A673 (cell line): Measurements from ENCODE around the gene NRXN2. TPM values are rescaled to one million over a fixed set of nuclear protein-coding genes. Genes with fewer than 3 reads are reported as not detected.

Experiments used
- BruUV-seq: library from RNA; stranded (reverse); fragments of 400-500 nt; replicated peaks from 2 replicates; lab custom pipeline; 2021; lab: Mats Ljungman, UMichigan
- CTCF ChIA-PET: fragments of 300-600 bp; sonication (Branson Sonifier 250); formaldehyde crosslinking; loops from one replicate; lab custom pipeline; 2022; ENCODE audit warnings: antibody characterized with exemption; lab: Charles Lee
- POLR2A ChIA-PET: fragments of 300-600 bp; sonication (Branson Sonifier 250); formaldehyde crosslinking; loops from one replicate; lab custom pipeline; 2022; ENCODE audit warnings: antibody characterized with exemption; ENCODE audit not compliant: low non-redundant PET; lab: Charles Lee
- DNase-seq: peaks from one replicate; pipeline ENCODE4 v3.0.0-alpha.2; 2015; ENCODE audit warnings: low spot score
- H3K27ac ChIP-seq: fragments of 200-600 bp; sonication (generic); 2 replicates; pipeline ENCODE4 v1.5.1; 2016; ENCODE audit warnings: mixed run types, low read depth, mild to moderate bottlenecking, mixed read lengths, antibody characterized with exemption, low read length; ENCODE audit not compliant: poor library complexity, severe bottlenecking
- H3K27me3 ChIP-seq: fragments of 200-600 bp; sonication (generic); replicated peaks from 2 replicates; pipeline ENCODE4 v1.6.1; 2017; ENCODE audit warnings: mixed run types, low read depth, mild to moderate bottlenecking, mixed read lengths, antibody characterized with exemption, low read length; ENCODE audit not compliant: insufficient read depth, poor library complexity
- H3K36me3 ChIP-seq: fragments of 200-600 bp; sonication (generic); 2 replicates; pipeline ENCODE4 v1.6.1; 2016; ENCODE audit warnings: mixed run types, mild to moderate bottlenecking, mixed read lengths, antibody characterized with exemption, low read length; ENCODE audit not compliant: insufficient read depth, poor library complexity, severe bottlenecking
- H3K4me1 ChIP-seq: fragments of 200-600 bp; sonication (generic); 2 replicates; pipeline ENCODE4 v1.6.1; 2017; ENCODE audit warnings: mixed run types, mild to moderate bottlenecking, mixed read lengths, antibody characterized with exemption, low read length; ENCODE audit not compliant: insufficient read depth, poor library complexity, severe bottlenecking
- H3K4me3 ChIP-seq: fragments of 200-600 bp; sonication (generic); 2 replicates; pipeline ENCODE4 v1.5.1; 2016; ENCODE audit warnings: low read depth, mixed run types, mild to moderate bottlenecking, mixed read lengths, low read length; ENCODE audit not compliant: poor library complexity, severe bottlenecking
- H3K9me3 ChIP-seq: fragments of 200-600 bp; sonication (generic); 2 replicates; pipeline ENCODE4 v1.6.1; 2016; ENCODE audit warnings: mixed run types, low read depth, mild to moderate bottlenecking, mixed read lengths, antibody characterized with exemption, low read length; ENCODE audit not compliant: poor library complexity, severe bottlenecking
- EZH2 ChIP-seq: fragments of 200-600 bp; sonication (generic); IDR thresholded peaks from 2 replicates; pipeline ENCODE4 v1.6.1; 2017; ENCODE audit warnings: borderline replicate concordance, low read depth, mild to moderate bottlenecking, mixed read lengths, antibody characterized with exemption, low read length; ENCODE audit not compliant: poor library complexity, severe bottlenecking
- intact Hi-C: fragments of 100-400 bp; cut with micrococcal nuclease; formaldehyde crosslinking; loops from one replicate; pipeline ENCODE4 v1.10.0; 2022; ENCODE audit not compliant: unreplicated experiment
- total RNA-seq: library from RNA; stranded (reverse); gene quantifications from 2 replicates; pipeline ENCODE4 v1.2.3, GENCODE V29; 2021
- TF ChIP-seq, protein P1 (sequence below): fragments of 300-800, 200-600 bp; sonication (generic); conservative IDR thresholded peaks from 2 replicates; pipeline ENCODE4 v1.5.1; 2017; ENCODE audit warnings: low read depth, mild to moderate bottlenecking, antibody characterized with exemption, low read length, moderate library complexity, mixed read lengths

Gene NRXN2
- total RNA-seq, 1 experiment from 2014 or later = 5.0 TPM

DNA sequence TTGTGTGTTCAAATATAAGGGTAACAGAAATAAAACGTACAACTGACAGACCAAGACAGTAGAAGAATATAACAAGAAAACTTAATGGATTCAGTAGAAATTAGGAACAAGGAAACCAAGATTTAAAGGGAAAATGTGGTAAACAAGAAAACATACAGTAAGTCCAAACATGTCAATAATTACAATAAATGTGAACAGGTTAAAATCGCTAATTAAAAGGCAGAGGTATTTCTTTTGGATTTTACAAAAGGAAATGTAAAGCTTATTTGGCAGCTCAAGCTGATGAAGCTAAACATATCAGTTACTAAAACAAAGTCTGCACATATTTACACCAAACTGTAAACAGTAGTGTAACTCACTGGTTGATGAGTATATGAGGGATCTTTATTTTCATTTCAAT lies 134.3 kb downstream of the NRXN2 start:
- Histone ChIP-seq H3K9me3 (no peaks in the 10 kb centered on the region), H3K36me3 (no peaks in the 10 kb centered on the region), H3K4me1 (no peaks in the 10 kb centered on the region), H3K4me3 (no peak overlapping the region), H3K27me3 (no peaks in the 10 kb centered on the region), H3K27ac (no peak overlapping the region)
- CTCF ChIA-PET = no interaction called here
- POLR2A ChIA-PET = no interaction called here
- DNase-seq = no peak
- TF ChIP-seq EZH2 = no peak
- TF ChIP-seq, protein P1, sequence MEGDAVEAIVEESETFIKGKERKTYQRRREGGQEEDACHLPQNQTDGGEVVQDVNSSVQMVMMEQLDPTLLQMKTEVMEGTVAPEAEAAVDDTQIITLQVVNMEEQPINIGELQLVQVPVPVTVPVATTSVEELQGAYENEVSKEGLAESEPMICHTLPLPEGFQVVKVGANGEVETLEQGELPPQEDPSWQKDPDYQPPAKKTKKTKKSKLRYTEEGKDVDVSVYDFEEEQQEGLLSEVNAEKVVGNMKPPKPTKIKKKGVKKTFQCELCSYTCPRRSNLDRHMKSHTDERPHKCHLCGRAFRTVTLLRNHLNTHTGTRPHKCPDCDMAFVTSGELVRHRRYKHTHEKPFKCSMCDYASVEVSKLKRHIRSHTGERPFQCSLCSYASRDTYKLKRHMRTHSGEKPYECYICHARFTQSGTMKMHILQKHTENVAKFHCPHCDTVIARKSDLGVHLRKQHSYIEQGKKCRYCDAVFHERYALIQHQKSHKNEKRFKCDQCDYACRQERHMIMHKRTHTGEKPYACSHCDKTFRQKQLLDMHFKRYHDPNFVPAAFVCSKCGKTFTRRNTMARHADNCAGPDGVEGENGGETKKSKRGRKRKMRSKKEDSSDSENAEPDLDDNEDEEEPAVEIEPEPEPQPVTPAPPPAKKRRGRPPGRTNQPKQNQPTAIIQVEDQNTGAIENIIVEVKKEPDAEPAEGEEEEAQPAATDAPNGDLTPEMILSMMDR = no peak
- BruUV-seq = no TSS peak
- intact Hi-C loops = no loop called here

DNA sequence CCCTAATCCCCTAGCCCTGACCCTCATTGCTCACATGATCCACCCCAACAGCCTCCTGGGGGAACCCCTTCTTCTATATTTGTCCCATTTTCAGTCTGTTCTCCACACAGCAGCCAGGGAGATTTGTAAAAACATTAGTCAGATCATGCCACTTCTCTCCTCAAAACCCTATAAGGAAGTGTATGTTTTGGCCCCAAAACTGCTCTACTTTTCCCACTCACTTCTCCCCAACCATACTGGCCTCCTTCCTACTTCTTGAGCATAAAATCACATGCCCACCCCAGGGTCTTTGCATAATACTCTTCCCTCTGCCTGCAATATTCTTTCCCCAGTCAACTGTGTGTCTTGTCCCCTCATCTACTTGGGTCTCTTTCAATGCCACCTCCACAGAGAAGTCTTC lies 136.6 kb downstream of the NRXN2 start:
- Histone ChIP-seq H3K27ac (no peak overlapping the region), H3K4me3 (no peak overlapping the region), H3K9me3 (no peaks in the 10 kb centered on the region), H3K4me1 (no peaks in the 10 kb centered on the region), H3K27me3 (no peaks in the 10 kb centered on the region), H3K36me3 (no peaks in the 10 kb centered on the region)
- ChIA-PET POLR2A (no interaction called here), CTCF (no interaction called here)
- no TSS peak for BruUV-seq
- DNase-seq = no peak
- intact Hi-C loops = no loop called here
- TF ChIP-seq EZH2 = no peak
- TF ChIP-seq, protein P1 = no peak

DNA sequence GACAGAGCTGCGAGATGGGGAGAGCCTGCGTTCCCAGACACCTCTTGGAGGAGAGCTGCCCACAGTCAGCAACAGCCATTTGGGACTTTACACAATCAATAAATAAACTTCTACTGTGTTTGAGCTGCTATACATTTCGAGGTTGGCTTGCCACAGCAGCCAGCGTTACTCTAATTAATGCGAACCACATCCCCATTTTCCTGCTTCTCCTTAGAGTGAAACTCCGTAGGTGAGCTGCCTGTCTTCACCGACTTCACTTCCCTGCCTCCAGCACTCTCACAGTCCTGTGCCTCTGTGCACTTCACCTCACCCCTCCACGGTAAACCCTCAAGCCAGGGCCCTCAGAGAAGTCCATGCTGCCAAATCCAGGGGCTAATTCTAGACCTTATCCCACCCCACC lies 137.8 kb downstream of the NRXN2 start:
- intact Hi-C loops = no loop called here
- Histone ChIP-seq H3K27me3 (no peaks in the 10 kb centered on the region), H3K27ac (no peak overlapping the region), H3K36me3 (no peaks in the 10 kb centered on the region), H3K9me3 (no peaks in the 10 kb centered on the region), H3K4me1 (no peaks in the 10 kb centered on the region), H3K4me3 (no peak overlapping the region)
- TF ChIP-seq, protein P1 = no peak
- TF ChIP-seq EZH2 = no peak
- no peak for DNase-seq
- CTCF ChIA-PET = no interaction called here
- no TSS peak for BruUV-seq
- POLR2A ChIA-PET = no interaction called here
